Esophagus squamous epithelium (tissue), 5 donors: Measurements from ENCODE around the gene CBX6. TPM values are rescaled to one million over a fixed set of nuclear protein-coding genes. Genes with fewer than 3 reads are reported as not detected.

Experiments
- DNase-seq: peaks from one replicate; lab custom pipeline; 2025; lab: John Stamatoyannopoulos, UW
- H3K27ac ChIP-seq, 4 donors: fragments of 200-600 bp; sonication (generic); one replicate each; pipeline ENCODE4 v1.5.1; 2016 to 2019; ENCODE audit warnings: mild to moderate bottlenecking in 1 of 4
- H3K27me3 ChIP-seq, 4 donors: fragments of 200-600 bp; sonication (generic); 1 replicate in 3 of 4; 2 replicates in 1 of 4; pipeline versions ENCODE4 v1.5.1 to v1.6.0; 2017 to 2021; ENCODE audit warnings: antibody characterized with exemption in 1 of 4
- H3K36me3 ChIP-seq, 3 donors: fragments of 200-600 bp; sonication (generic); one replicate each; pipeline ENCODE4 v1.5.1; 2016 to 2019
- H3K4me1 ChIP-seq, 3 donors: fragments of 200-600 bp; sonication (generic); one replicate each; pipeline ENCODE4 v1.5.1; 2017 to 2019
- H3K4me3 ChIP-seq, 4 donors: fragments of 200-600 bp; sonication (generic); 1 replicate in 3 of 4; 2 replicates in 1 of 4; pipeline ENCODE4 v1.5.1; 2016 to 2019; ENCODE audit warnings: mild to moderate bottlenecking in 2 of 4, moderate library complexity in 1 of 4
- H3K9me3 ChIP-seq, 3 donors: fragments of 200-600 bp; sonication (generic); one replicate each; pipeline ENCODE4 v1.5.1; 2016 to 2019
- CTCF ChIP-seq, 6 experiments: fragments of 450-650 bp in 4 of 6; fragments of 200-600 bp in 2 of 6; sonication (generic) in 2 of 6; IDR thresholded peaks; one replicate each; pipeline ENCODE4 v1.5.1; 2016 to 2019; ENCODE audit warnings: antibody characterized with exemption in 6 of 6, mild to moderate bottlenecking in 4 of 6, moderate library complexity in 4 of 6
- POLR2A ChIP-seq, 4 donors: fragments of 450-650 bp; IDR thresholded peaks; one replicate each; pipeline ENCODE4 v1.6.1; 2017; ENCODE audit warnings: antibody characterized with exemption in 4 of 4, mild to moderate bottlenecking in 4 of 4, moderate library complexity in 3 of 4
- WGBS, 2 donors: methylation state at CpG; one replicate each; pipeline ENCODE4 v1.1.5; 2018; 5-methylcytosine and 5-hydroxymethylcytosine counted together
- intact Hi-C: fragments of 100-400 bp; cut with DNase I; formaldehyde crosslinking; loops from one replicate; pipeline ENCODE4 v1.15.0; 2022
- total RNA-seq, 4 donors: library from RNA; depleted of rRNA; stranded (reverse); fragments of >200 nt; gene quantifications; one replicate each; pipeline ENCODE4 v1.1.0, GENCODE V29; 2016
- donor health status: DM: yes; HTN: yes; CAD: no.

CBX6 gene
- total RNA-seq, 4 donors from 2014 or later: 7.8 to 27.7 (median 11.8) TPM

- intact Hi-C loops: no loop called here
- peak overlapping the region in 2 of 4 donors; percentile 65 to 84 for H3K27ac ChIP-seq
Observed at GRCh38 chr22:38842512-38843200, 29.4 kb downstream of the CBX6 start.

GRCh38 chr22:38841635-38842034 is 30.4 kb downstream of the CBX6 start:
- WGBS, 2 donors: 60 to 76% methylated on average over 5 of the region's 5 CpGs
- no peaks in the 10 kb centered on the region for H3K9me3 ChIP-seq
- DNase-seq: no peak
- H3K27ac ChIP-seq: no peak overlapping the region
- intact Hi-C loops: no loop called here
- no peak overlapping the region for H3K4me3 ChIP-seq
- H3K4me1 ChIP-seq: peaks cover 3 to 34% (median 14%) of the 10 kb centered on the region in 3 donors
- peaks cover 0 to 68% (median 2%) of the 10 kb centered on the region in 4 donors for H3K27me3 ChIP-seq
- H3K36me3 ChIP-seq: no peaks in the 10 kb centered on the region
- TF ChIP-seq CTCF (IDR thresholded peaks at IDR 0.05): no peak

More at GRCh38 chr22:38842512-38843200, 29.4 kb downstream of the CBX6 start:
- TF ChIP-seq POLR2A (IDR thresholded peaks at IDR 0.05) (no peak), CTCF (IDR thresholded peaks at IDR 0.05) (no peak)
- Histone ChIP-seq H3K4me3 (peak overlapping the region; percentile 27 to 70 (median 38)), H3K36me3 (no peaks in the 10 kb centered on the region), H3K4me1 (peaks cover 3 to 34% (median 14%) of the 10 kb centered on the region in 3 donors), H3K9me3 (no peaks in the 10 kb centered on the region), H3K27me3 (peaks cover 0 to 73% (median 2%) of the 10 kb centered on the region in 4 donors)
- DNase-seq: no peak
- WGBS, 2 donors: 26 to 75% methylated on average over 6 of the region's 34 CpGs

GRCh38 chr22:38841211-38841610 is 30.8 kb downstream of the CBX6 start:
- Histone ChIP-seq H3K27ac (no peak overlapping the region), H3K36me3 (no peaks in the 10 kb centered on the region), H3K9me3 (no peaks in the 10 kb centered on the region), H3K27me3 (peaks cover 0 to 72% (median 2%) of the 10 kb centered on the region in 4 donors), H3K4me3 (no peak overlapping the region), H3K4me1 (peaks cover 3 to 34% (median 14%) of the 10 kb centered on the region in 3 donors)
- no peak for DNase-seq
- TF ChIP-seq POLR2A (IDR thresholded peaks at IDR 0.05) (no peak), CTCF (IDR thresholded peaks at IDR 0.05) (no peak)
- intact Hi-C loops: no loop called here
- WGBS, 2 donors: 0 to 28% methylated on average over 1 to 5 of the region's 7 CpGs

GRCh38 chr22:38840129-38840528 is 31.9 kb downstream of the CBX6 start:
- Histone ChIP-seq H3K27me3 (peaks cover 0 to 72% (median 2%) of the 10 kb centered on the region in 4 donors), H3K36me3 (no peaks in the 10 kb centered on the region), H3K4me3 (no peak overlapping the region), H3K9me3 (no peaks in the 10 kb centered on the region), H3K27ac (no peak overlapping the region), H3K4me1 (peaks cover 3 to 34% (median 14%) of the 10 kb centered on the region in 3 donors)
- intact Hi-C loops: no loop called here
- WGBS, 2 donors: 79 to 97% methylated on average over 3 of the region's 3 CpGs
- no peak for DNase-seq
- TF ChIP-seq CTCF (IDR thresholded peaks at IDR 0.05) (no peak), POLR2A (IDR thresholded peaks at IDR 0.05) (no peak)

- Histone ChIP-seq H3K4me3 (no peak overlapping the region), H3K4me1 (peaks cover 3 to 34% (median 14%) of the 10 kb centered on the region in 3 donors), H3K36me3 (no peaks in the 10 kb centered on the region), H3K27ac (no peak overlapping the region), H3K27me3 (peaks cover 0 to 71% (median 2%) of the 10 kb centered on the region in 4 donors), H3K9me3 (no peaks in the 10 kb centered on the region)
- no peak for TF ChIP-seq POLR2A (IDR thresholded peaks at IDR 0.05)
- TF ChIP-seq CTCF (IDR thresholded peaks at IDR 0.05): no peak
- 81 to 83% methylated on average over 1 of the region's 1 CpG for WGBS, 2 donors
- no peak for DNase-seq
- intact Hi-C loops: no loop called here
Observed at GRCh38 chr22:38839686-38840085, 32.3 kb downstream of the CBX6 start.
